Measurements from ENCODE around the gene SLC16A4. TPM values are rescaled to one million over a fixed set of nuclear protein-coding genes. Genes with fewer than 3 reads are reported as not detected.

SLC16A4 gene
- total RNA-seq, 1 experiment from 2014 or later = 0.22 TPM

DNA sequence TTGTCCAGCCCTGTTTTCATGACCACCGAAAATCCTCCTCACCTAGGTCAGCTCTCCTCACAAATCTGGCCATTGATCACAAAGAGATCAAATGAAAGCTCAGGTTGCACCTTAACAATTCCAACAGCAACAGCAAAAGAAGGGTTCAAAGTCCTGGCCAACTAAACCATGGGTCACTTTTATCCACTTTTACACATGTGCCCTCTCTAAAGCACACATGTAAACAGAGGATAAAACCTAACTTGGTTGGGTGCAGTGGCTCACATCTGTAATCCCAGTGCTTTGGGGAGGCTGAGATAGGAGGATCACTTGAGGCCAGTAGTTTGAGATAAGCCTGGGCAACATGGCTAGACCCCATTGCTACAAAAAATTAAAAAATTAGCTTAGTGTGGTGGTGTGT lies 55.6 kb downstream of the SLC16A4 start:
- Histone ChIP-seq H3K79me2 (ENCODE audit: low read length) (peaks cover 14% of the 10 kb centered on the region), H3F3A (ENCODE audit: low read length, unreplicated experiment) (no peaks in the 10 kb centered on the region), H2AFZ (ENCODE audit: low read length) (no peak overlapping the region), H3K4me1 (ENCODE audit: insufficient read depth, low read length) (peaks cover 15% of the 10 kb centered on the region), H3K4me2 (ENCODE audit: low read length) (no peak overlapping the region), H3K36me3 (ENCODE audit: low read depth, low read length) (no peaks in the 10 kb centered on the region), H3K27ac (ENCODE audit: low read length) (no peak overlapping the region), H3K27me3 (ENCODE audit: low read length) (no peaks in the 10 kb centered on the region), H3K9me2 (replicated peaks; ENCODE audit: low read length) (no peaks in the 10 kb centered on the region), H3K9ac (ENCODE audit: low read length) (no peak overlapping the region), H4K20me1 (ENCODE audit: low read length) (peaks cover 3% of the 10 kb centered on the region), H3K4me3 (ENCODE audit: low read length) (no peak overlapping the region), H3K9me3 (ENCODE audit: low read length) (no peaks in the 10 kb centered on the region)
- intact Hi-C loops (cut with micrococcal nuclease) = loop anchor here (5.0 kb wide), 2 partner anchors 57 to 127 kb away; partner anchors contain the start of gene SLC16A4
- POLR2A ChIA-PET (ENCODE audit: unreplicated experiment) = no interaction called here
- TF ChIP-seq, protein P1, sequence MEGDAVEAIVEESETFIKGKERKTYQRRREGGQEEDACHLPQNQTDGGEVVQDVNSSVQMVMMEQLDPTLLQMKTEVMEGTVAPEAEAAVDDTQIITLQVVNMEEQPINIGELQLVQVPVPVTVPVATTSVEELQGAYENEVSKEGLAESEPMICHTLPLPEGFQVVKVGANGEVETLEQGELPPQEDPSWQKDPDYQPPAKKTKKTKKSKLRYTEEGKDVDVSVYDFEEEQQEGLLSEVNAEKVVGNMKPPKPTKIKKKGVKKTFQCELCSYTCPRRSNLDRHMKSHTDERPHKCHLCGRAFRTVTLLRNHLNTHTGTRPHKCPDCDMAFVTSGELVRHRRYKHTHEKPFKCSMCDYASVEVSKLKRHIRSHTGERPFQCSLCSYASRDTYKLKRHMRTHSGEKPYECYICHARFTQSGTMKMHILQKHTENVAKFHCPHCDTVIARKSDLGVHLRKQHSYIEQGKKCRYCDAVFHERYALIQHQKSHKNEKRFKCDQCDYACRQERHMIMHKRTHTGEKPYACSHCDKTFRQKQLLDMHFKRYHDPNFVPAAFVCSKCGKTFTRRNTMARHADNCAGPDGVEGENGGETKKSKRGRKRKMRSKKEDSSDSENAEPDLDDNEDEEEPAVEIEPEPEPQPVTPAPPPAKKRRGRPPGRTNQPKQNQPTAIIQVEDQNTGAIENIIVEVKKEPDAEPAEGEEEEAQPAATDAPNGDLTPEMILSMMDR (conservative IDR thresholded peaks at IDR 0.05; ENCODE audit: low read depth, low read length) = no peak
- TF ChIP-seq EZH2phosphoT487 (IDR thresholded peaks at IDR 0.05; ENCODE audit: borderline replicate concordance, low read length) (no peak), EZH2 (IDR thresholded peaks at IDR 0.05; ENCODE audit: low read length, unreplicated experiment) (no peak)
- no peak for ATAC-seq
- CTCF ChIA-PET = interaction anchor here (0.6 kb wide), 1 partner anchor 125 kb away, joined by 4 read pairs; no protein-coding TSS in a partner anchor
- no peak for DNase-seq
- no TSS peak for BruUV-seq (replicated peaks)

DNA sequence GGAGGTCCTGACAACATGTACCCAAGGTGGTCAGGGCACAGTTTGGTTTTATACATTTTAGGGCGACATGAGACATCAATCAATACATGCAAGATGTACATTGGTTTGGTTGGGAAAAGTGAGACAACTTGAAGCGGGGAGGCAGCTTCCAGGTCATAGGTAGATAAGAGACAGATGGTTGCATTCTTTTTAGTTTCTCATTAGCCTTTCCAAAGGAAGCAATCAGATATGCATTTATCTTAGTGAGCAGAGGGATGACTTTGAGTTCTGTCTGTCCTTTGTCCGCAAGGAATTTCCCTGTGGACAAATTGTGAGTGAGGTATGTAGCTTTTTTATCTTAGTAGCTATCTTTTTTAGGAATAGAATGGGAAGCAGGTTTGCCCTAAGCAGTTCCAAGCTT lies 62.1 kb downstream of the SLC16A4 start:
- Histone ChIP-seq H3F3A (ENCODE audit: low read length, unreplicated experiment) (no peaks in the 10 kb centered on the region), H3K27me3 (ENCODE audit: low read length) (no peaks in the 10 kb centered on the region), H3K9me3 (ENCODE audit: low read length) (no peaks in the 10 kb centered on the region), H3K79me2 (ENCODE audit: low read length) (no peaks in the 10 kb centered on the region), H3K9me2 (replicated peaks; ENCODE audit: low read length) (no peaks in the 10 kb centered on the region), H2AFZ (ENCODE audit: low read length) (no peak overlapping the region), H3K4me2 (ENCODE audit: low read length) (no peak overlapping the region), H4K20me1 (ENCODE audit: low read length) (no peaks in the 10 kb centered on the region), H3K9ac (ENCODE audit: low read length) (no peak overlapping the region), H3K4me3 (ENCODE audit: low read length) (no peak overlapping the region), H3K4me1 (ENCODE audit: insufficient read depth, low read length) (no peaks in the 10 kb centered on the region), H3K27ac (ENCODE audit: low read length) (no peak overlapping the region), H3K36me3 (ENCODE audit: low read depth, low read length) (no peaks in the 10 kb centered on the region)
- TF ChIP-seq, protein P1 (conservative IDR thresholded peaks at IDR 0.05; ENCODE audit: low read depth, low read length) = no peak
- TF ChIP-seq EZH2 (IDR thresholded peaks at IDR 0.05; ENCODE audit: low read length, unreplicated experiment) = no peak
- no peak for TF ChIP-seq EZH2phosphoT487 (IDR thresholded peaks at IDR 0.05; ENCODE audit: borderline replicate concordance, low read length)
- intact Hi-C loops (cut with micrococcal nuclease) = no loop called here
- ATAC-seq = no peak
- no TSS peak for BruUV-seq (replicated peaks)
- DNase-seq = no peak
- ChIA-PET CTCF (no interaction called here), POLR2A (ENCODE audit: unreplicated experiment) (no interaction called here)

GRCh38 chr1:110328274-110328673 lies 62.6 kb downstream of the SLC16A4 start:
- ChIA-PET CTCF (no interaction called here), POLR2A (ENCODE audit: unreplicated experiment) (no interaction called here)
- Histone ChIP-seq H3K9ac (ENCODE audit: low read length) (no peak overlapping the region), H3K36me3 (ENCODE audit: low read depth, low read length) (no peaks in the 10 kb centered on the region), H3K9me2 (replicated peaks; ENCODE audit: low read length) (no peaks in the 10 kb centered on the region), H3K27ac (ENCODE audit: low read length) (no peak overlapping the region), H4K20me1 (ENCODE audit: low read length) (no peaks in the 10 kb centered on the region), H2AFZ (ENCODE audit: low read length) (no peak overlapping the region; the same call in 1 of the 2 replicates), H3K4me1 (ENCODE audit: insufficient read depth, low read length) (no peaks in the 10 kb centered on the region), H3K4me2 (ENCODE audit: low read length) (no peak overlapping the region), H3K79me2 (ENCODE audit: low read length) (no peaks in the 10 kb centered on the region), H3K27me3 (ENCODE audit: low read length) (no peaks in the 10 kb centered on the region), H3F3A (ENCODE audit: low read length, unreplicated experiment) (no peaks in the 10 kb centered on the region), H3K9me3 (ENCODE audit: low read length) (no peaks in the 10 kb centered on the region), H3K4me3 (ENCODE audit: low read length) (no peak overlapping the region)
- intact Hi-C loops (cut with micrococcal nuclease) = no loop called here
- no TSS peak for BruUV-seq (replicated peaks)
- ATAC-seq = peak; percentile 67
- TF ChIP-seq, protein P1 (conservative IDR thresholded peaks at IDR 0.05; ENCODE audit: low read depth, low read length) = no peak
- TF ChIP-seq EZH2phosphoT487 (IDR thresholded peaks at IDR 0.05; ENCODE audit: borderline replicate concordance, low read length) (no peak), EZH2 (IDR thresholded peaks at IDR 0.05; ENCODE audit: low read length, unreplicated experiment) (no peak)
- DNase-seq = peak; percentile 49

Data from PC-3 (cell line).